Gastroesophageal sphincter (tissue), 4 donors: Measurements from ENCODE around the gene MGA. TPM values are rescaled to one million over a fixed set of nuclear protein-coding genes. Genes with fewer than 3 reads are reported as not detected.

Experiments used
- ATAC-seq: fragments of 150-250 bp; one replicate; pipeline ENCODE4 v1.9.1; 2016; ENCODE audit warnings: mild to moderate bottlenecking, moderate library complexity
- H3K27ac ChIP-seq, 4 donors: fragments of 200-600 bp; sonication (generic) in 3 of 4; 1 replicate in 3 of 4; 2 replicates in 1 of 4; pipeline ENCODE4 v1.5.1; 2016 to 2019
- H3K27me3 ChIP-seq: fragments of 200-600 bp; sonication (generic); one replicate; pipeline ENCODE4 v1.5.1; 2019
- H3K36me3 ChIP-seq, 2 donors: fragments of 200-600 bp; sonication (generic); one replicate each; pipeline ENCODE4 v1.5.1; 2019; ENCODE audit warnings: control low read depth in 1 of 2
- H3K4me1 ChIP-seq, 3 donors: fragments of 200-600 bp; sonication (generic); 1 replicate in 2 of 3; 2 replicates in 1 of 3; pipeline ENCODE4 v1.5.1; 2016 to 2019; ENCODE audit warnings: control low read depth in 2 of 3
- H3K4me3 ChIP-seq, 2 donors: fragments of 200-600 bp; sonication (generic); one replicate each; pipeline ENCODE4 v1.5.1; 2019; ENCODE audit warnings: mild to moderate bottlenecking in 1 of 2, moderate library complexity in 1 of 2
- H3K9me3 ChIP-seq, 3 donors: fragments of 200-600 bp; sonication (generic); one replicate each; pipeline ENCODE4 v1.5.1; 2017 to 2019; ENCODE audit warnings: control low read depth in 2 of 3
- EP300 ChIP-seq: sonication (generic); formaldehyde crosslinking; IDR thresholded peaks from one replicate; pipeline ENCODE4 v1.6.1; 2017; ENCODE audit warnings: antibody characterized with exemption, mild to moderate bottlenecking
- POLR2A ChIP-seq, 2 donors: fragments of 450-650 bp; IDR thresholded peaks; one replicate each; pipeline ENCODE4 v1.6.1; 2017; ENCODE audit warnings: antibody characterized with exemption in 2 of 2, mild to moderate bottlenecking in 2 of 2, moderate library complexity in 1 of 2
- POLR2AphosphoS5 ChIP-seq: sonication (generic); formaldehyde crosslinking; IDR thresholded peaks from one replicate; pipeline ENCODE4 v1.6.1; 2017; ENCODE audit warnings: antibody characterized with exemption
- WGBS, 2 donors: methylation state at CpG; one replicate each; pipeline ENCODE4 v1.1.5; 2018; ENCODE audit warnings: low coverage in 1 of 2; 5-methylcytosine and 5-hydroxymethylcytosine counted together
- total RNA-seq, 4 donors: library from RNA; depleted of rRNA; stranded (reverse); fragments of >200 nt; gene quantifications; one replicate each; pipeline ENCODE4 v1.1.0, GENCODE V29; 2016
- TF ChIP-seq, protein P1 (sequence below), 4 experiments: fragments of 200-600 bp in 2 of 4; fragments of 450-650 bp in 2 of 4; sonication (generic) in 1 of 4; IDR thresholded peaks; one replicate each; pipeline ENCODE4 v1.5.1; 2017 to 2019; ENCODE audit warnings: antibody characterized with exemption in 4 of 4, mild to moderate bottlenecking in 2 of 4, moderate library complexity in 2 of 4

MGA gene
- total RNA-seq, 4 donors from 2014 or later: 29.4 to 59.2 (median 44.9) TPM

DNA sequence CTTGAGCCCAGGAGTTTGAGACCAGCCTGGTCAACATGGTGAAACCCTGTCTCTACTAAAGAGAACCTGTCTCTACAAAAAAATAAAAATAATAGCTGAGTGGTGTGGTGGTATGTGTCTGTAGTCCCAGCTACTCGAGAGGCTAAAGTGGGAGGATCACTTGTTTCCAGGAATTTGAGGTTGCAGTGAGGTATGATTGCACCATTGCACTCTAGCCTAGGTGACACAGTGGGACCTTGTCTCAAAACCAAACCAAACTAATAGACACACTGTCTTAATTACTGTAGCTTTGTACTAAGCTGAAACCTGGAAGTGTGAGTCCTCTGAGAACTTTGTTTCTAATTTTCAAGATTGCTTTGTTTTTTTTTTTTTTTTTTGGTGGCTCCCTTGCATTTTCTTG, 30.4 kb downstream of the MGA start:
- no peaks in the 10 kb centered on the region for H3K9me3 ChIP-seq
- H3K27me3 ChIP-seq: no peaks in the 10 kb centered on the region
- H3K4me1 ChIP-seq: peaks cover 0 to 16% (median 0%) of the 10 kb centered on the region in 3 donors
- no peak overlapping the region for H3K4me3 ChIP-seq
- no peak overlapping the region for H3K27ac ChIP-seq
- H3K36me3 ChIP-seq: no peaks in the 10 kb centered on the region
- TF ChIP-seq, protein P1, sequence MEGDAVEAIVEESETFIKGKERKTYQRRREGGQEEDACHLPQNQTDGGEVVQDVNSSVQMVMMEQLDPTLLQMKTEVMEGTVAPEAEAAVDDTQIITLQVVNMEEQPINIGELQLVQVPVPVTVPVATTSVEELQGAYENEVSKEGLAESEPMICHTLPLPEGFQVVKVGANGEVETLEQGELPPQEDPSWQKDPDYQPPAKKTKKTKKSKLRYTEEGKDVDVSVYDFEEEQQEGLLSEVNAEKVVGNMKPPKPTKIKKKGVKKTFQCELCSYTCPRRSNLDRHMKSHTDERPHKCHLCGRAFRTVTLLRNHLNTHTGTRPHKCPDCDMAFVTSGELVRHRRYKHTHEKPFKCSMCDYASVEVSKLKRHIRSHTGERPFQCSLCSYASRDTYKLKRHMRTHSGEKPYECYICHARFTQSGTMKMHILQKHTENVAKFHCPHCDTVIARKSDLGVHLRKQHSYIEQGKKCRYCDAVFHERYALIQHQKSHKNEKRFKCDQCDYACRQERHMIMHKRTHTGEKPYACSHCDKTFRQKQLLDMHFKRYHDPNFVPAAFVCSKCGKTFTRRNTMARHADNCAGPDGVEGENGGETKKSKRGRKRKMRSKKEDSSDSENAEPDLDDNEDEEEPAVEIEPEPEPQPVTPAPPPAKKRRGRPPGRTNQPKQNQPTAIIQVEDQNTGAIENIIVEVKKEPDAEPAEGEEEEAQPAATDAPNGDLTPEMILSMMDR (IDR thresholded peaks at IDR 0.05): no peak
- no peak for TF ChIP-seq POLR2A (IDR thresholded peaks at IDR 0.05)
- TF ChIP-seq POLR2AphosphoS5: no peak
- no peak for TF ChIP-seq EP300
- WGBS, 2 donors: 80% methylated on average over 1 of the region's 1 CpG; no CpG with 5 or more reads in 1 of the 2 donors
- no peak for ATAC-seq

DNA sequence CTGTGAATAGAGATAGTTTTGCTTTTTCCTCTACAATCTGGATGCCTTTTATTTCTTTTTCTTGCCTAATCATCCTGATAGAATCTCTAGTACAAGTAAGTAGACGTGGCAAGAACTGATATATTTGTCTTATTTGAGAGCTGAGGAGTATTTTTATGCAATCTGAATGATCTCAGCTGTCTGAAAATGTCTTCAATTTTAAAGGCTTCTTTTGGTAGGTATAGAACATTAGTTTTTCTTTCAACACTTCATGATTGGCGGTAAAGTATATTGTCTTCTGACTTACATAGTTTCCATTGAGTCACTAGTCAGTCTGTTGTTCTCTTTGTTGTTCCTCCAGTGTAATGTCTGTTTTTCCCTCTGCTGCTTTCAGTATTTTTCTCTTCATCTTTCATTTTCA, 31.3 kb downstream of the MGA start:
- 81 to 82% methylated on average over 2 of the region's 2 CpGs for WGBS, 2 donors
- Histone ChIP-seq H3K27ac (no peak overlapping the region), H3K4me3 (no peak overlapping the region), H3K36me3 (peaks cover 0 to 5% of the 10 kb centered on the region in 2 donors), H3K27me3 (no peaks in the 10 kb centered on the region), H3K9me3 (no peaks in the 10 kb centered on the region), H3K4me1 (peaks cover 0 to 23% (median 0%) of the 10 kb centered on the region in 3 donors)
- ATAC-seq: no peak
- TF ChIP-seq EP300: no peak
- TF ChIP-seq, protein P1 (IDR thresholded peaks at IDR 0.05): no peak
- no peak for TF ChIP-seq POLR2AphosphoS5
- TF ChIP-seq POLR2A (IDR thresholded peaks at IDR 0.05): no peak

DNA sequence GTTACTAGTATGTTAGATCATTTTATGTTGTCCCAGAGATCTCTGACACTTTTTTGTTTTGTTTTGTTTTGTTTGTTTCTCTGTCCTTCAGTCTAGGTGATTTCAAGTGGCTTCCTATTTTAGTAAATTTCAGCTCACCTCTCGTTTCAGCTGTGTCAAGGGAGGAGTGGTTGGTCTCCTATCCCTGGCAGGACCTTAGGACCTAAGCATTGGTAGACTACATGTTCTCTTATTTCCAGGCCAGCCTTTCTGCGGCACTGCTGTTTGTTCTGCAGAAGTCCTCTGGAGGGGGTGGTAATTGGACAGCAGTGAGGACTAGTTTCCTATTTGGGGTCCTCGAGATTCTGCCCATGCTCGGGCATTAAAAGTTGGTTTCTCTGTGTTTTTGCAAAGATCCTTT, 31.8 kb downstream of the MGA start:
- WGBS, 2 donors: 80 to 91% methylated on average over 1 to 4 of the region's 4 CpGs
- no peak for ATAC-seq
- TF ChIP-seq POLR2A (IDR thresholded peaks at IDR 0.05) (no peak), EP300 (no peak), POLR2AphosphoS5 (no peak)
- TF ChIP-seq, protein P1 (IDR thresholded peaks at IDR 0.05): no peak
- Histone ChIP-seq H3K4me3 (no peak overlapping the region), H3K27ac (no peak overlapping the region), H3K4me1 (peaks cover 0 to 29% (median 0%) of the 10 kb centered on the region in 3 donors), H3K36me3 (peaks cover 0 to 11% of the 10 kb centered on the region in 2 donors), H3K27me3 (no peaks in the 10 kb centered on the region), H3K9me3 (no peaks in the 10 kb centered on the region)

DNA sequence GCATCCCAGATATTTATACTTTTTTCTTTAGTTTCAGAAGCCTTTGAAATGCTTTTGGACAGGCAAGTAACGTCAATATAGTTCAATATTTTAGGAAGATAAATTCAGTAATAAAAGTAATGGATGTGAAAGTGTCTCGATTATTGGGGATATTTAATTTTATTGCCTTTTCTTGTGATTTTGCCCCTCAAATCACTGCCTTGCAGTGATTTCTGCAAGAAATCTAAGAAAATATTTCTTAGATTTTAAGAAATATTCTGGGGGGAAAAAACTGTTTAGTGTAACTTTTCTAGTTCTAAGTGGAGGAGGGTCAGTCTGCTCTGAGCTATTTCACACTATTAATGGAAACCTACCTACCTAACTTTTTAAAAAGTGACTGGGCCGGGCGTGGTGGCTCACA, 33.6 kb downstream of the MGA start:
- no peaks in the 10 kb centered on the region for H3K27me3 ChIP-seq
- peaks cover 0 to 23% (median 0%) of the 10 kb centered on the region in 3 donors for H3K4me1 ChIP-seq
- ATAC-seq: no peak
- no peak overlapping the region for H3K4me3 ChIP-seq
- WGBS, 2 donors: 86 to 100% methylated on average over 2 to 4 of the region's 4 CpGs
- TF ChIP-seq, protein P1 (IDR thresholded peaks at IDR 0.05): no peak
- TF ChIP-seq EP300 (no peak), POLR2AphosphoS5 (no peak), POLR2A (IDR thresholded peaks at IDR 0.05) (no peak)
- peaks cover 0 to 14% of the 10 kb centered on the region in 2 donors for H3K36me3 ChIP-seq
- H3K27ac ChIP-seq: no peak overlapping the region
- H3K9me3 ChIP-seq: no peaks in the 10 kb centered on the region

DNA sequence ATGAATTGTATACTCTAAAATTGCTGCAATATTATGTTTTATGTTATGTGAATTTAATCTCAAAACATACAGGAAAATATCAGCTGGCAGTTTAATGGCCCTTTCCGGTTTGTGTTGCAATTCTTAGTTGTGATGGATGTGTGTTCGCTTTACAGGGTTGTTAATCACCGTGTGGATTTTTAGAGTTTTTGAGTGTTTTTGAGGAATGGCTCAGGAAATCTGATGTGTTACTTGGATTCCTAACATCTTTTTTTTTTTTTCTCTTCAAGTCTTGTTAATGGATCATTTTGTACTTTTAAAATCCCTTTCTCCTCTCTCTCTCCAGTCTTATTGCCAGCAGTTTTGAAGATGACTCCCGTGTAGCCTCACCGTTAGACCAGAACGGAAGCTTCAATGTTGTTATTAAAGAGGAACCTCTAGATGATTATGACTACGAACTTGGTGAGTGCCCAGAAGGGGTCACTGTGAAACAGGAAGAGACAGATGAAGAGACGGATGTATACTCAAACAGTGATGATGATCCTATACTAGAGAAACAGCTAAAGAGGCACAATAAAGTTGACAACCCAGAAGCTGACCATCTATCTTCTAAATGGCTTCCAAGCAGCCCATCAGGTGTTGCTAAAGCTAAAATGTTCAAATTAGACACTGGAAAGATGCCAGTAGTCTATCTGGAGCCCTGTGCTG, 35.7 kb downstream of the MGA start:
- Histone ChIP-seq H3K4me3 (no peak overlapping the region), H3K4me1 (peaks cover 0 to 13% (median 0%) of the 10 kb centered on the region in 3 donors), H3K27ac (no peak overlapping the region), H3K36me3 (peaks cover 0 to 26% of the 10 kb centered on the region in 2 donors), H3K27me3 (no peaks in the 10 kb centered on the region), H3K9me3 (no peaks in the 10 kb centered on the region)
- TF ChIP-seq, protein P1 (IDR thresholded peaks at IDR 0.05): peak in 1 of 4 experiments; percentile 21
- no peak for TF ChIP-seq EP300
- 40 to 72% methylated on average over 4 to 8 of the region's 8 CpGs for WGBS, 2 donors
- no peak for ATAC-seq
